ENCODE results near the gene STAG3.
A peak's percentile ranks its signal among the peaks of the same experiment; 100 is the strongest.
"Not testable (repeated sequence)": the region's sequence is repeated elsewhere in the genome, so short reads cannot be mapped to it uniquely, and the experiment has no call there.

Gene STAG3

DNA sequence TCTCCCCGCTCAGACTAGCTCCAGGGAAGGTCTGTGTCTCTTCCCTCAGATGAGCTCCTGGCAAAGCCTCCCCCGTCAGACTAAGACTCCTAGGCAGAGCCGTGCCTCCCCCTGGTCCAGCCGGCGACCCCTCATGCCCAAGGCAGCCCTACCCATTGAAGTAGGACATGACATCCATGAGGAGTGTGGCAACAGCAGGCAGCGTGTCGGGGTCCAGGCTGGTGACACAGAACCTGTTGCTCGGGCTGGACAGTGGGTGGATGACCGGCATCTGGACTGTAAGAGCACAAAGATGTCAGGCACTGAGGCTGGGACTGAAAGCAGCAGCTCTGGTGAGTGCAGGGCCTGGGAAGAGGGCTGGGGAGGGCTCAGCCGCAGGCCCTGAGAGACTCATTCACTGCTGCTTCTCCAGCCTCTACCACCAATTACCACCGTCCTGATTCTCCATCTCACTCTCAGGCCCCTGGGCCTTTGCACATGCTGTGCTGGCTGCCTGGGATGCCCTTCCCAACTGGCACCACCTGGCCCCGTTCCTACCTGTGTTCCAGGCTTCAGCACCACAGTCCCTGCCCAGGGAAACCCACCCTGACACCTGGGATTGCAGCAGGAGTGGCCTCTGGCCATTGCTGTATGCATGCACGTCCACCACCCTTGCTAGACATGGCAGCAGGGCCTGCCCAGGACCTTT is 44.9 kb downstream of the STAG3 start:
- H3K9me3 Mint-ChIP-seq = no peaks in the 10 kb centered on the region
- H3K36me3 Mint-ChIP-seq = peaks cover 41% of the 10 kb centered on the region
- no peaks in the 10 kb centered on the region for H3K27me3 Mint-ChIP-seq
- H3K27ac Mint-ChIP-seq = peak overlapping the region; percentile 98
- ATAC-seq = no peak
- H3K4me1 Mint-ChIP-seq = peaks cover 82% of the 10 kb centered on the region
- H3K4me3 Mint-ChIP-seq = peak overlapping the region; percentile 86

DNA sequence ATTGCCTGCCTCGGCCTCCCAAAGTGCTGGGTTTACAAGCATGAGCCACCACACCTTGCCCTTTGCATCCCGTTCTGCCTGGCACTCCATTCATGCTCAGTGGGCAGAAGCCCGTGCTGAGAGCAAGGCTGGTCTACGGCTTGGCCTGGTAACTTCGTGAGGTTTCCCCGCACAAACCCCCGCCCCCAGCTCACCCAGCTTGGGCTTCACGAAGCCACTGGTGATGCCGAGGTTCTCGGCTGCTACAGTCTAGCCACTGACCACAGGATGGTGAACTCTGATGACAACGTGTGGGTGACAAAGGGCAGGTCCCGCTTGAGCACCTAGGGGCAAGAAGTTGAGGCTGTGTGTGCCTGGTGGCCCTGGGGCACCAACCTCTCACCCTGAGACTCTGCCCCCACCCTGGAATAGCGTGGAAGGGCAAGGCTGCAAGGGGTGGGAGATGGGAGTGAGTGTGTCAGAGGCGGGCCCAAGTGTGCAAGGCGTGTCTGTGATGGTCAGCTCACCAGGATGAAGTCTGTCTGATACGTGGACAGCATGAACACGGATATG is 45.7 kb downstream of the STAG3 start:
- H3K4me3 Mint-ChIP-seq = peak overlapping the region; percentile 26
- H3K27me3 Mint-ChIP-seq, H3K9me3 Mint-ChIP-seq, ATAC-seq: not testable (repeated sequence)
- peaks cover 41% of the 10 kb centered on the region for H3K36me3 Mint-ChIP-seq
- H3K4me1 Mint-ChIP-seq = peaks cover 88% of the 10 kb centered on the region
- H3K27ac Mint-ChIP-seq = peak overlapping the region; percentile 98

DNA sequence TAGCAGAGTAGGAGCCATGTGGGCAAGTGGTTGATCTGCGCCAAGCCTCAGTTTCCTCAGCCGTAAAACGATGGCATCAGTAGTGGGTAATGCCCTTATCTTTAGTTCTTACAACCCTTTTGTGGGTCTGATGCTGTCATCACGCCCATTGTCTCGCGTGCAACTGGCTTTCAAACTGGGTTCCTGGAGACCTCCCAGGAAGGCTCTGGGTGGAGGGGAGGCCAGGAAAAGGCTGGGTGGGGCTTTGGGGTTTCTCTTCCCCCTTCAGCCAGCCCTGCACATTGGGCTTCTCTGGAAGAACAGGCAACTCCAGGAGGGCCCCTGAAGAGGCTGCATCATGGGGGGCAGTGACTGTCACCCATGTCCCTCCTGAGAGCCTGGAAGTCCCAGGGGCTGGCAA is 47.2 kb downstream of the STAG3 start:
- Mint-ChIP-seq H3K4me1 (peaks cover 82% of the 10 kb centered on the region), H3K36me3 (peaks cover 41% of the 10 kb centered on the region), H3K27ac (peak overlapping the region; percentile 98)
- not testable (repeated sequence) for H3K27me3 Mint-ChIP-seq, ATAC-seq, H3K9me3 Mint-ChIP-seq, H3K4me3 Mint-ChIP-seq

DNA sequence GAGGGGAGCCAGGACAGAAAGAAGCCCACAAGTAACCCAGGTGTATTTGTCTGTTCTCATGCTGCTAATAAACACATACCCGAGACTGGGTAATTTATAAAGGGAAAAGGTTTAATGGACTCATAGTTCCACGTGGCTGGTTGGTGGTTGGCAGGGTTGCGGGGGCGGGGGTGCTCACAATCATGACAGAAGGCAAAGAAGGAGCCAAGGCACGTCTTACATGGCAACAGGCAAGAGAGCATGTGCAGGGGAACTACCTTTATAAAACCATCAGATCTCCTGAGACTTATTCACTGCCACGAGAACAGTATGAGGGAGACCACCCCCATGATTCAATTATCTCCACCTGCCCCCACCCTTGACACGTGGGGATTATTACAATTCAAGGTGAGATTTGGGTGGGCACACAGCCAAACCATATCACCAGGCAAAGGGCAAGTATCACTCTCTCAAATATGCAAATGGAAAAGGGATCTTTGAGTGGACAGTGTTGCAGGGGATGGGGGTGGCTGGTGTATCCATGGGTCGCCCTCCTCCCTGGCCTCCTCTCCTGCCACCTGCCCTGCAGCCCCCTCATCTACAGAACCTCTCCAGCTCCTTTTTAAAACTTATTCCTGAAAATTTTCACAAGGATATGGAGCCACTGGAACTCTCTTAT is 57.1 kb downstream of the STAG3 start:
- H3K9me3 Mint-ChIP-seq, H3K27ac Mint-ChIP-seq, H3K27me3 Mint-ChIP-seq, ATAC-seq, H3K4me1 Mint-ChIP-seq, H3K4me3 Mint-ChIP-seq: not testable (repeated sequence)
- peaks cover 33% of the 10 kb centered on the region for H3K36me3 Mint-ChIP-seq

DNA sequence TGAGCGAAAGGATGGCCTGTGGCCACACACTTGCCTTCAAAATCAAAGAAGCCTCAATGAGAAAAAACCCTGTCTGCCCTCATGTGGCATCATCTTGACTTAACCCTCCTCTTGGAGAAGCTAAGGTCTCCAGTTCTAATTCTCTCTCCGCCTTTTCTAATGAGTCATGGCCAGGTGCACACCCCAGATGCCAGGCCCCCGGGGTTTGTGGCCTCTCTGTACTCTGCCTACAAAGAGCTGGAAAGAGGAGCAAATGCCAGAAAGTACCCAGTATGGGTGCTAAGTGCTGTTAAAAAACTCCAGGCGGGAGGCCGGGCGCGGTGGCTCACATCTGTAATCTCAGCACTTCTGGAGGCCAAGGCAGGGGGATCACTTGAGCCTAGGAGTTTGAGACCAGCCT is 62.3 kb downstream of the STAG3 start:
- Mint-ChIP-seq H3K27ac (peak overlapping the region; percentile 10), H3K4me1 (peaks cover 17% of the 10 kb centered on the region)
- not testable (repeated sequence) for ATAC-seq, H3K27me3 Mint-ChIP-seq, H3K36me3 Mint-ChIP-seq, H3K9me3 Mint-ChIP-seq, H3K4me3 Mint-ChIP-seq

DNA sequence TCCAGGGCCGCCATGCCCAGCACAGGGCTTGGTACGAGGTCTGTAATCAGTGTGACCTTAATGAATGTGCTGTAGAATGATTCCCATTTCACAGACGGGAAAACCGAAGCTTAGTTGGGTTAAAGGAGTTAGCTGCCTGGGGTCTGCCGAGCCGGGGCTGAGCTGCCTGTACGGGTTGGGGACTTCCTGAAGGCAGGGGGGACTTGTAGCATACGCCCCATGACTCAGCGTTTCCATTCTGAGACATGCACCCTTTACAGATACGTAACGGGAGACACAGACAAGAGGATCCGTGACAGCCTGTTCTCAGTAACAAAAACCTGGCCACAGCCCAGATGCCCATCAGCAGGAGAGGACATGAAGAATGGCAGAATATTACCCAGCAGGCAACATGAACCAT is 65.7 kb downstream of the STAG3 start:
- H3K27ac Mint-ChIP-seq = peak overlapping the region; percentile 83
- H3K4me1 Mint-ChIP-seq = peaks cover 29% of the 10 kb centered on the region

DNA sequence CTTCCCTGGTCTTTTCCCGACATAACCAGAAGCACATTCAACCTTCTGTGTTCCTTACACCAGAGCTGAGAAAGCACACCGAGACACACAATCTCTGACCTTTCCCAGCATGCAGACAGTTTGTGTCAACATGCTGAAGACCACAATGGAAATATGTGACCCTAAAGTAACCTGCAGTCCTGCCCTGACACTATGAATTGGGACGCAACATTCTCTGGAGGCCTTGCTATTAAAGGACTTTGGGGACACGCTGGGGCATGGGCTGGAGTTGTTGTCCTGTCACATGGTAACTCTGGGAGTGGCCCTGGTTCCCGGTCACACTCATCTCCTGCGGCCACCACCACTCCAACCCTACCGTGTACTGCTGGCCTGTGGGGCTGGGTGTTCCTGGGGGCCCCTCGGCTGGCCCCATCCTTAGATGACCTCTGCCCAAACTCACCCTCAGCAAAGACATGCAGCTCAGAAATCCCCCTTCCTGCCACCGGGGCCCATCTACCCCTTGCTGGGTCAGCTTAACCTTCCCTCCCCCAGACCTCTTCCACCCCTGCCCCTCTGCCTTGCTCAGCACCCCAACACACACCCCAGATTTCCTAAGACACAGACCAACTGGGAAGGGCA is 67.4 kb downstream of the STAG3 start:
- ATAC-seq, H3K9me3 Mint-ChIP-seq, H3K4me3 Mint-ChIP-seq, H3K36me3 Mint-ChIP-seq, H3K27me3 Mint-ChIP-seq: not testable (repeated sequence)
- H3K4me1 Mint-ChIP-seq = peaks cover 29% of the 10 kb centered on the region
- peak overlapping the region; percentile 18 for H3K27ac Mint-ChIP-seq

More for the DNA sequence above, 65.7 kb downstream of the STAG3 start:
- not testable (repeated sequence) for H3K36me3 Mint-ChIP-seq, H3K9me3 Mint-ChIP-seq, H3K4me3 Mint-ChIP-seq, H3K27me3 Mint-ChIP-seq
- ATAC-seq = peak; percentile 90

DNA sequence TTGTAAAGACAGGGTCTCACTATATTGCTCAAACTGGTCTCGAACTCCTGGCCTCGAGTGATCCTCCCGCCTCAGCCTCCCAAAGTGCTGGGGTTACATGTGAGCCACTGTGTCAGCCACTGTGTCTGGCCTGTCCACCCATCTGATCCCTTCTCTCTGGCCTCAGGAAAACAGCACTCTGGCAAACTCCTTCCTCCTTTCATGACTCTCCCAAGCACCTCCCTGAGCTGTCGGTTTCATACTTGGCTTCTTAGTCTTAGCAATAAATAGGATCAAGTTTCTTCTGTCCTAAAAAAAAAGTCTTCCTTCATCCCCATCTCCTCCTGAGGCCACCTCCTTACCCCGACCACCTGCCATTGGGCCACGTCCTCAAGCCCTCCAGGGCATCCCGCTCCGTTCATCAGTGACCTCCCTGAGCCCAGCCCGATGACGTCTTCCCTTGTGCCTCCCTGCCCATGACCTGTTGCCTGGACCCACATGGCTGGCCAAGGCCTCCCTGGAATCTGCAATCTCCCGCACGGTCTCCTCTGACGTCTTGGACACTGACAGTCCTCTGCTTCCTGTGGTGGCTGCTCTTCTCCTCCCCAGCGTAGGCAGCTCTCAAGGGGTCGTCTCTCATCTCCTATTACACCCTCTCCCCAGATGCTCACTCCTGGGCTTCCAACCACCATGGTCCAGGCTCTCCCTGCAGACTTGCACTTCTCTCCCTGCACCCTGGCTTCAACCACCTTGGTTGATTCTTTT is 68.6 kb downstream of the STAG3 start:
- not testable (repeated sequence) for H3K9me3 Mint-ChIP-seq, H3K4me3 Mint-ChIP-seq, H3K27ac Mint-ChIP-seq, H3K27me3 Mint-ChIP-seq, ATAC-seq, H3K36me3 Mint-ChIP-seq
- peaks cover 29% of the 10 kb centered on the region for H3K4me1 Mint-ChIP-seq

DNA sequence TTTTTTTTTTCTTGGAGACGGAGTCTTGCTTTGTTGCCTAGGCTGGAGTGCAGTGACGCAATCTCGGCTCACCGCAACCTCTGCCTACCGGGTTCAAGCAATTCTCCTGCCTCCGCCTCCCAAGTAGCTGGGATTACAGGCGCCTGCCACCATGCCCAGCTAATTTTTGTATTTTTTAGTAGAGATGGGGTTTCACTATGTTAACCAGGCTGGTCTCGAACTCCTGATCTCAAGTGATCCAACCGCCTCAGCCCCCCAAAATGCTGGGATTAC is 69.1 kb downstream of the STAG3 start:
- not testable (repeated sequence) for H3K36me3 Mint-ChIP-seq, ATAC-seq, H3K9me3 Mint-ChIP-seq, H3K27ac Mint-ChIP-seq, H3K27me3 Mint-ChIP-seq, H3K4me3 Mint-ChIP-seq
- peaks cover 29% of the 10 kb centered on the region for H3K4me1 Mint-ChIP-seq

DNA sequence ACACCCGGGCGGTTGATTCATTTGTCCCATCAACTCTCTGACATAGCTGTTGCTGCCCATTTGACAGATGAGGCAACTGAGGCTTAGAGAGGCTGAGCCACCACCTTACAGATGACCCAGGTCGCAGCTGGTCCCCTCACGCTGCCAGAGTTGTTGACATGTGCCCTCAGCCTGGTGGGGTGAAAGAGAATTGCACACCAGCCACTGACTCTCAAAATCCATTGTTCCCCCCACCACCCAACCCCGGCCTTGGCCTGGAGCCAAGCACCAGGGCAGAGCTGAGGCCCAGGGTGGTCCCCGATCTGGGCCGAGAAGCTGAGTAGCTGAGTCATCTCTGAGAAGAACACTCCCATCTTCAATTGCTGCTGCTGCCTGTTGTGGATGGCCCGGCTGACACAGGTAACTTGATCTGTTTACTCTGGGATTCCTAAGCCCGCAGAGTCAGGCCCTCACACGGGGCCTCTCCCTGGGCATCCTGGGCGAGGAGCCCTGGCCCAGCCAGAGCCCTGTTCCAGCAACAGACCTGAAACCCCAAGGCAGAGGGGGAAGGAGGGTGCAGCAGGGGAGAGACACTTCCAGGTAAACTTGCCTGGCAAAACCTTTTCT is 69.5 kb downstream of the STAG3 start:
- H3K9me3 Mint-ChIP-seq = no peaks in the 10 kb centered on the region
- H3K27me3 Mint-ChIP-seq = no peaks in the 10 kb centered on the region
- no peak overlapping the region for H3K4me3 Mint-ChIP-seq
- H3K36me3 Mint-ChIP-seq = no peaks in the 10 kb centered on the region
- ATAC-seq = no peak
- no peak overlapping the region for H3K27ac Mint-ChIP-seq
- H3K4me1 Mint-ChIP-seq = peaks cover 29% of the 10 kb centered on the region

DNA sequence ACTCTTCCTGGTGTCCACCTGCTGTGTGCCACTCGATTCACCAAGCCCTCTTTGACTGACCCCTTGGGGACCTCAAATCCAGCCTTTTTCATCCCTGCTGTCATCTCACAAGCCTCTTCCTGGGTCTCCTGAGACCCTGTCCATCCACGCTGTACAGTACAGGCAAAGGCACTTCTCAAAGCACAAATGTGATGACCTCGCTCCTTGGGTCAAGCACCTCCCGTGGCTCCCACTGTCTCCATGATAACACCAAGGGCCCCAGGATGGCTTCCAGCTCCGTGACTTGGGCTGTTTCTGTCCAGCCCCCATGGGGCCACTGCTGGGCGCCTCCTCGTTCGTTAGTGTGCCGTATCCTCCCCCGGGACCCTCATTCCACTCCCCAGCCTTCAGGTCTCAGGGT is 70.8 kb downstream of the STAG3 start:
- no peaks in the 10 kb centered on the region for H3K27me3 Mint-ChIP-seq
- H3K27ac Mint-ChIP-seq = no peak overlapping the region
- no peak for ATAC-seq
- no peaks in the 10 kb centered on the region for H3K9me3 Mint-ChIP-seq
- H3K36me3 Mint-ChIP-seq = no peaks in the 10 kb centered on the region
- no peak overlapping the region for H3K4me3 Mint-ChIP-seq
- H3K4me1 Mint-ChIP-seq = peaks cover 17% of the 10 kb centered on the region

DNA sequence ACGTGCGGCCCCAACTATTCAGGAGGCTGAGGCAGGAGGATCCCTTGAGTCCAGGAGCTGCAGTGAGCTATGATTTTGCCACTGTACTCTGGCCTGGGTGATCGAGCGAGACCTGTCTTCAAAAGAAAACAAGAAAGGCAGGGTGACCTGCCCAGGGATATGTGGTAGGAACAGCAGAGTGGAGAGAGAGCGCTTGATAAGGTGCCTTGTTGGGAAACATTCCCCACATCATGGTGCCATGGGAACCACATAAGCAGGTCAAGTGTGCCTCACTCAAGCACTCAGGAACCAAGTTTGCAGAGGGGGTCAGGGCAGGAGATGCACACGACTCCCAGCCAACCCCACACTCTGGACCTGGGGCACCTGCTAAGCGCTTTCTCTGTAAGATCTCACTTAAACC is 79.3 kb downstream of the STAG3 start:
- H3K36me3 Mint-ChIP-seq = peaks cover under 1% of the 10 kb centered on the region
- no peaks in the 10 kb centered on the region for H3K27me3 Mint-ChIP-seq
- no peak overlapping the region for H3K4me3 Mint-ChIP-seq
- ATAC-seq = no peak
- no peaks in the 10 kb centered on the region for H3K4me1 Mint-ChIP-seq
- H3K27ac Mint-ChIP-seq = no peak overlapping the region
- H3K9me3 Mint-ChIP-seq = no peaks in the 10 kb centered on the region

DNA sequence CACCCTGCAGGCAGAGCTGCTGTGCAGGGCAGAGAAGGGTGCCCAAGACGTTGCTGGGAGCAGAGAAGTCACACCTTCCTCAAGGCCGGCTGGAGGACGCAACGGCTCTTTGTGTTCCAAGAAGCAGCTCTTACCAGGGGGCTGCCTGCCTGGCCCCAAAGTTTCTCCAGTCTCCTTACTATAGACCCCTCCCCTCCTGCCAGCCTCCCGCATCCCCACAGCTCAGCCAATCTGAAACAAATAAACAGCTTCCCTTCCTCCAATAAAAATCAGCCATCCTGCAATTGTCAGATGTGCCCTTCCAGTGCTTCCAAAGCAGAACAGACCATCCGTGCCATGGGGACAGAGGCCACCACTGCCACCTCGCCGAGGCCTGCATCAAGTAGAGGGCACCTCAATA is 82.3 kb downstream of the STAG3 start:
- H3K27me3 Mint-ChIP-seq, ATAC-seq, H3K9me3 Mint-ChIP-seq, H3K27ac Mint-ChIP-seq, H3K4me1 Mint-ChIP-seq, H3K36me3 Mint-ChIP-seq, H3K4me3 Mint-ChIP-seq: not testable (repeated sequence)

DNA sequence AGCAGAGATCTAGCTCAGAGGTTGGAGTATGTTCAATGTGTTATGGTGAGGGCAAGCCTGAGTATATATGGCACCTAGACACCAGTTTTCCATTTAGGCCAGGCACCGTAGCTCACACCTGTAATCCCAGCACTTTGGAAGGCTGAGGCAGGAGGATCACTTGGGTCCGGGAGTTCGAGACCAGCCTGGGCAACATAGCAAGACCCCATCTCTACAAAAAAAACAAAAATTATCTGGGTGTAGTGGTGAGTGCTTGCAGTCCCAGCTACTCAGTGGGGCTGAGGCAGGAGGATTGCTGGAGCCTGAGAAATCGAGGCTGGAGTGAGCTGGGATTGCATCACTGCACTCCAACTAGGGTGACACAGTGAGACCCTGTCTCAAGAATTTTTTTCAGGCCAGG is 85.2 kb downstream of the STAG3 start:
- H3K4me3 Mint-ChIP-seq, H3K27me3 Mint-ChIP-seq, H3K9me3 Mint-ChIP-seq, H3K36me3 Mint-ChIP-seq, ATAC-seq, H3K27ac Mint-ChIP-seq: not testable (repeated sequence)
- H3K4me1 Mint-ChIP-seq = peaks cover 17% of the 10 kb centered on the region
